GM19395 (cell line): Measurements from ENCODE around the gene COL23A1.

Experiments used
- ATAC-seq: cut with Tn5 transposase; IDR thresholded peaks from one replicate; pipeline ENCODE4 v1.9.1; 2021; ENCODE audit warnings: mild to moderate bottlenecking, moderate library complexity; ENCODE audit not compliant: unreplicated experiment

Gene COL23A1

DNA sequence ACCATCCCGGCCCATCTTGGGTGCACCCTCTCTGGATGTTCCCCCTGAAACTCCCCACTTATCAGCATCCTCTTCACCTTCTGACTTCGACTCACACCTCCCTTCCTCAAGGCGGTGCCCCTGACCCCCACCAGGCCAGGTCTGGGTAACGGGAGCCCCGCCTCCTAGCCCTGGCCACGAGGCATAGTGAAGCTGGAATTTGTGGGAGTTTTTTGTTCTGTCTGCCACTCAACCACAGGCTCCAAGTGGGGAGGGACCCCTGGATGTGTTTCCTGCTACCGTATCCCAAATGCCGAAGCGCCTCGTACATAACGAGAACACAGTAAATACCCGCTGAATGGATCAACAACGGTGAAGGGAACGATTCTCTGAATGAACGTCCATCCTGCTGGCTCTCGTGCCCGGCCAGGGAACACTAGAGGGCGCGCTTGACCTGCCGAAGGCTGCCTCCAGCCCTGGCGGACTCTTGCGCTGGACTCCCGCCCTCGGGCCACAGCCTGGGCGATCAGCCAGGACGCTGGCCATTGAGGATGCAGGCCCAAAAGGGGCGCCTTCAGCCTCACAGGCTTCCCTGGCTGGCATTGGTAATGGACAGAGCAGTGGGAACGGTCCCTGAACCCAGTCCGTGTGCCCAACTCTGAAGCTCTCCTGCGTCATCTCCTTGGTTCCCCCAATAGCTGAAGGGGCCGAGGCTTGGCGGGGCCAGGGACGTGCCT, 310.3 kb downstream of the COL23A1 start:
- no peak for ATAC-seq

DNA sequence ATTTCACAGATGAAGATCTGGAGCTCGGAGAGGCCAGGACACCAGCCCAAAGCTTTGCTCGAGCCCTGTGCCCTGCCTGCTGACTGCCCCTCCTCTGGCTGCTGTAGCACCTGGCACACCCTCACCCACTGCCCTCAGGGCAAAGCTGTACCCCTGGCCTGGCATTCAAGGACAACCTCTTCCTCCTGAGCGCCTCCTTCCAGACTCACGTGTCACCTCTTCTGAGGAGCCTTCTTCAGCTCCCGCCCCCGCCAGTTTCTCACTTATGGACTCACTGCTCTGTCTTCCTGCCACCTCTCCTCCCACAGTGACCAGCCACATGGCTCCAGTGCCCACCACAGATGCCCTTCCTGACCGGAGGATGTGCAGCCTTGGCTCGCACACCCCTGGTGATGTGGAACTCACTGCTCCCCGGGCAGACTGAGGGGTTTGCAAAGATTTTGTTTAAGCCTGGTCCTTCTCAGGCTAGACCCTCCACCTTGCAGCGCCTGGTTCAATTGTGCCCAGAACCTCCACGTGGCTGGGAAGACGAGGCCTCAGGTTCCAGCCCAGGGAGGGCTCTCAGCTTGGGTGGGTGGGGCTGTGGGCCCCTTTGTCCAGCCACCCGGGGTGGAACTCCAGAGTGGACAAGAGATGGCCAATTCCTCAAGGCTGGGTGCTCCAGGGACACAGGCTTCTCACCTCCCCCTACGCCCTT, 311.0 kb downstream of the COL23A1 start:
- no peak for ATAC-seq

DNA sequence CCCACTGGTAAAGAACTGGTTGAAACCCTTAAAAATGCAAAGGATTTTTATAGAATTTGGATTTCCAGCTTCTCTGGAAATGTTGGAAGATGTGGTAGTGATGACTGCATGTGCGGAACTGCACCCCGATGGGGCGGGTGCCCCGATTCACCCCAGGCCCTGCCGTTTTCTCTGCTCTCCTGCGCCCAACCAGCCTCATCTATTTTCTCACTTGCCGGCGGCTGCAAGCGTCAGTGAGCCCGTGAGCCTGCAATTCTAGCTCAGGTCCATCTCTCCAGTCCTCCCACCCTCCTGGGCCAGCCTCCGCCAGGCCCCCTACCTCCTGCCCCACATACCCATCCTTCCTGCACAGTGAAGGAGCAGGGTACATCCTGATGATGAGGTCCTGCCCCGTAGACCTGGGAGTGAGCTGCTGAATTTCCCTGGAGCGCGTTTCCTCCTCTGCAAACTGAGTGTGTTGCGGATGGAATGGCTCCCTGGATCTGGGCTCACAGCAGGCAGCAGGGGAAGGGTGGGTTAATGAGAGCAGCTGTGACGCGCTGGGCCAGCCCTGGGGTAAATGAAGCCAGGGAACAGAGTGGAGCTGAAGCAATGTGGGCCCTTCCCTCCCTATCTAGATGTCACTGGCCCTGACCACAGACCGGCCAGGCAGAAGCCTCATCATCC, 311.7 kb downstream of the COL23A1 start:
- ATAC-seq, result no peak

DNA sequence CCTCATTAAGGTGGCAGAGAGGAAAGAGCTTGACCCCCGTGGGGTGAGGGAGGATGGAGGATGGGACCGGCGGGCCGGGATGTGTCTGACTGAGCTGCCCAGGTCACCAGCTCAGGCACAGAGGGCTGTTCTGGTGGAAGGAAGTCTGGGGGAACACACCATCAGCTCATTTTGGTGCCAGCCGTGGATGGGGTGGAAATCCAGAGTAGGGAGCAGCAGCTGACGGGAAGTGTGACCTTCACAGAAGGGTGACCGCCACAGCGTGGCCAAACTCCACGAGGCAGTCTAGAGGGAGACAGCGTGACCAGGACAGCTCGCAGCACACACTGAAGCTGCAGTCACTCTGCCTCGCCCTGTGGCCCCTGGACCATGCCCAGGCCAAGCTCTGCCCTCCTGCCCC, 312.3 kb downstream of the COL23A1 start:
- ATAC-seq, result no peak

DNA sequence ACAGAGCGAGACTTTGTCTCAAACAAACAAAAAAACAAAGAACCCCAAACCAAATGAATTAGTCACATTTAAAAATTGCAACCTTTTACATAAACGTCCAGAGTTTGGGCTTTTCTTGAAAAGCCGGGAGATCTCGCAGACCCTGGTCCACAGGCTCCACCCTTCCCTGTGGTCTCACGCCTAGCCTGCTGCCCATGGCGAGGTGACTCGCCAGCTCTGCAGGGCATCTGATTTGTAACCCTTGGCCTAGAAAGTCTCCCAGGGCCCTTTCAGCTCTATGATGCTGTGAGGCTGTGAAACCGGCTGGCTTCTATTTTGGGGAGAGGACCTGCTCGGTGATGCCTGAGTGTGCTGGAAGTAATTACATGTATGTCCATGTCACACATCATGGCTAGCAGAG, 312.8 kb downstream of the COL23A1 start:
- ATAC-seq, result no peak

DNA sequence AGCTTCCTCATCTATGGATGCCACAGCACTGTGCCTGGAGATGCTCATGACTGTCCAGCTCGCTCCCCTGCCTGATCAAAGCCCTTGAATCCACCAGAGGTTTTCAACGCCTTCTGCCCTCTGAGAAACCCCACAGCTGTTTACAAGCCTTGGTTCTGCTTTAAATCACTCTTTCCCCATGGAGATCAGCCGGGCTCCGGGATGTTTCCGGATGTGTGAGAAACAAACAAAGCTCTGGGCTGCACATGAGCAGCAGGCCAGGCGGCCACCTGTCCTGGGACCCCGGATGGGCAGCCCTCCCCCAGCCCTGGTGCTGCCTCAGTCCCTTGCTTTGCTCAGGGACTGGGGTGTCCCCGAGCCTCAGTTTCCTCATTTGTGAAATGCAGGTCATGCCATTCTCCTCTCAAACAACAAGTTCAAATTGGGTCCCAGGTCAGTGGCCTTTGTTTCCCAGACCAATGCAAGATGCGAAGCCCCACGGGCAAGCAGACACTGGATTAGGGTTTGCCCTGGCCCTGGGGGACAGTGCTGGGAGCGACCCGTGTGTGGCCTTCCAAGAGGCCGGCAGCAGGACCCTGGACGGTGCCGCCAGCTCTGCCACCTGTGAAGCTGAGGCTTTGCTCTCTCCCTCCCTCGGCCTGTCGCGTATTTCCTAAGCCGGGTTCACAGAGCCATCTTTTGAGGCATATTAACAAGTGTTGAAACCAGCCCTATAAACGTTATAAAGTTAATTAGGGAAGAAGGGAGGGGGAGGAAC, 315.2 kb downstream of the COL23A1 start:
- no peak for ATAC-seq

DNA sequence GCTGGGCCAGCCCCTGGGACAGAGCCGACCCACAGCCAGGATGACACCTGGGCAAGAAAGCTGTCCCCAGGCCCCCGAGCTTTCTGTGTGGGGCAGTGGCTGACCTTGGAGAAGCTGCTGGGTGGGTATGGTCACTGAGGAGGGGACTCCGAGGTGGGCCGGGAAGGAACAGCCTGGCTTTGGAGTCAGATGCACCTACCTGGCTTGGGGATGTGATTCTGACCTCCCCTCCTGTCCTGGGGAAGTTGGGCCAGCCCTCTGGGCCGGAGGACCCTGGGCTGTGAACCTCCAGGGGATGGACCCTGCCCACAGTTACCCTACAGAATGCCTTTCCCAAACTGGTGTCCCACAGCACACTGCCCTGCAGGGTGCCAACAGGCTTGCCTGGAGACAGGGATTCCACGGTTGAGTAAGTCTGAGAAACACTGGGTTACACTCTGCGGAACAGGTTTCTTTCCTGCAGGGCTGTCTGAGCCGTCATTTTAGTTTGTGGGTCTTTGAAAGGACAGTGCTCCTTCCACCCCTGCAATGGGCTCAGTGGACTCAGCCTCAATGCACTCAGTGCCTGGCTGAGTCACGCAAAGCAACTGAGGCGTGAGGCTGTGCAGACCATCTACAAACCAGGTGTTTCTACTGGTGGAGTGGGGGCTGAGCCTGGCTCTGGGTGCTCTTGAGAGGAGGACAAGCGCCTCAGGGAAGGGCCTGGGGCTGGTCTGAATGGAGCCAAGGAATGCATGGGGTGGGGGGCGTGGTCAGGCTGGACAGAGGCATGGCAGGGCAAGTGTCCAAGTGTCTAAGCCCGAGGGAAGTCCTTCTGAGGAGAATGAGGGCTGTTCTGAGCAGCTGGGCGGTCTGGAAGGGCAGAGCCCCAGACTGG, 316.3 kb downstream of the COL23A1 start:
- ATAC-seq, result no peak

DNA sequence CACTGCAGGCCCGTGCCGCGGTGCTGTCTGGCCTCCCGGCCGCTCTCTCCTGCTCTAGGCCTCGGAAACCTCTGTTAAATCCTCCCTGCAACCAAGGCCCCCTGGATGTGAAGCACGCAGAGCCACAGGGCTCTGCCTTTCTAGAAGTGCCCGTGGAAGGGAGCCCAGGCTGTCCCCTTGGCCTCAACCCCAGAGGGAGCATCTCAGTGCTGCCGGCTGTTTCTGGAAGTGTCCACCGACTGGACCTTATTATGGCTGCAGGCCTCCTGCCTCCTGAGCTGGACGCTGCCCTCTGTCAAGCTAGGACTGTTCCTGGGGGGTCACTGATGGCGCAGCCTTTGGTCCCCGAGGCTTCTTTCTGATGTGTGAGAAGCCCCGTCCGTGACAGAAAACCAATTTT, 317.2 kb downstream of the COL23A1 start:
- no peak for ATAC-seq

DNA sequence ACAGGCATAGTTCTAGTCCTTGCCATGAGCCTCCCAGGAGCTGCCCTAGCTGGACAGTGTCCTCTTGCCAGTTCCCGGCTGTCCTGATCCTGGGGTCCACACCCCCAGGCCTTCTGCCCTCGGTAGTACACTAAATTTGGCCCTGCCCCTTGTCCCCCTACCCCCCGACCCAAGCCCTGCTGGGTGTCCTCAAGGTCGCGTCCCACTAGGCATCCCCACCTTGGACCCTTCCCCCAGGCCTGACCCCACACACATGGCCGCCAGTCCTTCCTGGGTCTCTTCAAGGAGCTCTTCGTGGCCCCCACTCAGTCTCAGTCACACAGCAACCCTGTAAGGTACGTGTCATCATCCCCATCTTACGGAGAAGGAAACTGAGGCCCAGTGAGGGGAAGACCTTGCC, 317.6 kb downstream of the COL23A1 start:
- ATAC-seq, result no peak

DNA sequence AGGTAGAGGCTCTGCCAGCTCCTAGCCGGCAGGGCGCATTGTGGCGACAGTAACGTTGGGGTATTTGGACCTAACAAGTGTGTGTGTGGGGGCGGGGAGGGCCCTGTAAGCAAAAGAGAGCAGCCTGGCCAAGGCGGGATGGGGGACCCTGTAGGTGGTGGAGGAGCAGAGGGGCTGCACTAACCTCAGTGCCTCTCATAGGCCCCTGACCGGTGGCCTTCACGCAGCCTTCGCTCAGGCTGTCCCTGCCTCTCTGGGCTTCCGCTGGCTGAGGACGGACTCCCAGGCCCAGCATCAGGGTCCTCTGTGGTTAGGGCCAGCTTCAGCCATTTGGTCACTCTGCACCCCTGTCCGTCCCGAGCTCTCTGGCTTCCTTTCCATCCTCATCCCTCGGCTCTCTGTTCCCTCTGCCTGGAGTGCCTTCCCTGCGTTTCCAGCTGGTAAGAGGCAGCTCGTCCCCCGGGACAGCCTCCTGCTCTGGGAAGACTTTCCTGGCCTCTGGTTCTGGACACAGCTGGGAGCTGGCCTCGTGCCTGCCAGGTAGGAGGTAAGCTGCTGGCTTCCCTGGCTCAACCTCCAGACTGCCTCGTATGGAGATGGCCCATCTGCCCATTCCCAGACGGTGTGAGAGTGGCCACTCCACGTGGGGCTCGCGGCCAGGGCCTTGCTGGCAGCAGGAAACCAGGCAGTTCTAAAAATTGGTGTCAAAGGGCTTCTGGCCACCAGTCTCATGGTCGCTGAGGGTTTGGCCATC, 318.3 kb downstream of the COL23A1 start:
- no peak for ATAC-seq

DNA sequence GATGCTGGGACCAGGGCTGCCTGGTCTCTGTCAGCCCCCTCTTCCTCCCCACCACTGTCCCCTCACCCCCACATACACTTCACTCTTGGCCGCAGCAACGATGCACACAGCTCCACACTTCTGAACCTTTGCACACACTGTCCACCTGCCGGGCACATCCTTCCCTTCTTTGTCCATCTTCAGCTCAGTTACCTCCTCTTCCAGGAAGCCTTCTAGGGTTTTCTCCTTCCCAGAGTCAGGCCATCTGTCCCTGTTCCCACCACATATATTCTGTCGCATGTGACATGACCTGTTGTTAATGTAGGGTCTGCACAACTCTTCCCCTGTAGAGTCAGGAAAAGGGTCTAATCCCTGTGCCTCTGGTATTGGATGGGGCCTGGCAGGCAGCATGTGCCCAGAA, 319.0 kb downstream of the COL23A1 start:
- no peak for ATAC-seq

DNA sequence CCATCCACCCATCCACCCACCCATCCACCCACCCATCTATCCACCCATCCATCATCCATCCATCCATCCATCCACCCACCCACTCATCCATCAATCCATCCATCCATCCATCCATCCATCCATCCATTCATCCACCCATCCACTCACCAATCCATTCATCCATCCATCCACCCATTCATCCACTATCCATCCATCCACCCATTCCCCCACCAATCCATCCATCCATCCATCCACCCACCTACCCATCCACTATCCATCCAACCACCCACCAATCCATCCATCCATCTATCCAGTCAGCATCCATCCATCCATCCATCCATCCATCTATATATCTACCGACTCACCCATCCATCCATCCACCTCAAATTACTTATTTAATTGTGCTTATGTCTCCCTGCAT, 320.7 kb downstream of the COL23A1 start:
- no peak for ATAC-seq

DNA sequence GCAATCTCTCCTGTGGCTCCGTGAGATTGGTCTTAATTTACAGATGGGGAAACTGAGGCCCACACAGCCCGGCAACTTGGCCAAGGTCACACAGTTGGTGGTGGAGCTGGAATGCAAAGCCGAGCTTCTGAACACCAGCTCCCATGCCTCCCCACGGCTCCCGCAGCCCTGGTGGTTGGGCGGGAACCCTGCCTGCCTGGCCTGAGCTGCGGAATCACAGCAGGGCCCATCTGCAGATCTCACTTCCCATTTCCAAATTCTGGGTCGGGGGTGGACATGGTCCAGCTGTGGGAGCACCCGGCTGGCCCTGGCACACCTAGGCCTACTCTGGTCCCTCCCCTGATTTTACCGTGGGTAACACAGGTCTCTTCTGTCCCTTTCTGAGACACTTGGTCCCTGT, 322.3 kb downstream of the COL23A1 start:
- ATAC-seq, result no peak

DNA sequence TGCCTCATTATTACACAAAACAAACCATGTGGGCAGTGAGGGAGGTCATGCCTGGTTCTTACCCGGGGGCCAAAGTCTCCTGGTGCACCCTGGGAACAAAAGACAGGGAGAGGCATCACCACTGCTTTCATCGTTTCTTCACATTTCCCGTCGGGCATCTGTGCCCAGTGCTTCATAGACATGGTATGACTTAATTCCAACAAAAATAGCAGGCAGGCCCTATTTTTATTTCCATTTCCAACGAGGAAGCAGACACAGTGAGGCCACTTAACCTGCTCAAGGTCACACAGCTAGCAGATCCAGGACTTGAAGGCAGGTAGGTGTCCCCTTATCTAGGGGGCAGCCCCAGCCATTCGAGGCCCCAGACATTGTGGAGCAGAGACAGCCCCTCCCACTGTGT, 322.9 kb downstream of the COL23A1 start:
- ATAC-seq, result no peak

DNA sequence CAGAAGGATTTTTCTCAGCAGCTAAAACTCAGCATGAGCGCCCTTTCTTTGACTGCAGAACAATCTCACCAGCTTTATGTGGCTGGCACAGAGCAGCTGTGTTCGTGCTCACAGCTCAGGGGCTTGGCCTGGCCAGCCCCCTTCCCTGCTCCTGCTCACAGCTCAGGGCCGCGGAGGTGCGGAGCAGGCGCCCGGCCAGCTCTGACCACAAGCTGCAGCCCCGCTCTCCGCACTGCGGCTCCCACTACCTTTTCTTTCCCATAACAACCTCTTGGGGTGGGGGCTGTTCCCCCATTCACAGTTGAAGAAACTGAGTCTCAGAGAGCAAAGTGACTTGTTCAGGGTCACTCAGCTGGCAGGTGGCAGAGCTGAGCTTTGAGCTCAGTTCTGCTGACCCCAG, 323.6 kb downstream of the COL23A1 start:
- no peak for ATAC-seq

DNA sequence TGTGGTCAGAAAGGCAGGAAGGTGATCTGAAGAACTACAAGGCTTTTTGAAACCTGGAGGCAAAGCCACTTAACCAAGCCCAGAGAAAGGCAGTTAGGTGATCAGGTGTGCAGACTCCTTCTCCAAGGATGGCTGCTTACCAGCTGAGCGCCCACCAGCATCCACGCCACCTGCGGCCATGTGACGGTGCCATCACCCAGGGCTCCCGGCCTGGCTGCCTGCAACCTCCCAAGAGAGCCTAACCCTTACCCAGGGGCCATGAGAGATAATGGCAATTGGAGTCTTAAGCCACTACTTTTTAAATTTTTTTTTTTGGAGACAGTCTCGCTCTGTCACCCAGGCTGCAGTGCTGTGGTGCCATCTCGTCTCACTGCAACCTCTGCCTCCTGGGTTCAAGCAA, 324.4 kb downstream of the COL23A1 start:
- no peak for ATAC-seq

DNA sequence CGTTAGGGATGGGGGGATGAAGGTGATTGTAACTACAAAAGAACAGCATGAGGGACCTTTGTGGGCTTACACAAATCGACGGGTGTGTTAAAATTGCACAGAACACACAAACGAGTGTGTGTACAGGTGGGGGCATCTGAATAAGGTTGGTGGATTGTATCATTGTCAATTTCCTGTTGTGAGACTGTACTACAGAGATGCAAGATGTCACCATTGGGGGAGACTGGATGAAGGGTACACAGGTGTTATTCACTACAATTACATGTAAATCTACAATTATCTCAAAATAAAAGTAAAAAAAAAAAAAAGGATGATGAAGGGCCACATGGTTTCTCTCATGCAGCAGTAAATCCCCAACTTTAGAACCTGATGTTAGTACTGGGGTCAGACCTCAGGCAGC, 326.1 kb downstream of the COL23A1 start:
- ATAC-seq, result no peak

DNA sequence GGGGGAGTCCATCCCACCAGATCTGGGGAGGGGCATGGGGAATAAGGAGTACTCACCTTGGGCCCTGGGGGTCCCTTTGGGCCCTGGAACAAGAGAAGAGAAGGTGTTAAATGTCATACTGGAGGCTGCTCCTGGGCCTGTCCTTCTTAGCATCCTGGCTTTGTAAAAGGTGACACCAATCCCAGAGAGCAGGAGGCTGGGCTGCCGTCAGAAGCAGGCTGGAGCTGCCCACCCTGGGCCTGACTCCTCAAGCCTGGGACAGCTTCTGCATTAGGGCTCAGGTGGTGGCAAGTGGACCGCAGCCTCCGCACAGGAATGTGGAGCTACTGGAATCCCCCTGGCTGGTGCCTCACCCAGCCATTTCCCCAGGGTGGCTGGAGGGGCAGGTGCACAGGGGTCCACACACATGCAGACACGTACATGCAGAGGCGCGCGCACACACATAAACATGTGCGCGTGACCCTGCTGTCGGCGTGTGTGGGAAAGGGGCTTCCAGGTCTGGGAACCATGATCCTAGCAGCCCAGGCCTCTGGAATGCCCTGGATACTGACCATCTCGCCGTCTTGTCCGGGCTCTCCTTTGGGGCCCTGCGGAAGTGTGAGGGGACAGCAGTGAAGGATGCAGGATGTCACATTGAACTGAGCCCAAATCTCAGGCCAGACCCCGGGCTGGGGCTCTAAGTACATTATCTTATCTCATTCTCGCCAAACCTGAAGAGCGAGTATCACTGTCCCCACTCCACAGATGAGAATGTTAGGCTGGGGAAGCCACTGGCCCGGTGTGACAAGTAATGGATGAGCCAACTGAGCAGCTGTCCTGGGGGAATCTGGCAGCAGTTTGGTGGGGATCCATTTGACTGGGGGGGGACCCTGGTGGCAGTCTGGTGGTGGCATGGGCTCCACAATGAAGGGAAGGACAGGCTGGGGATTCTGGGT, 328.3 kb downstream of the COL23A1 start:
- no peak for ATAC-seq
